GM12872 (cell line): ENCODE results near the gene SMARCAD1.
A peak's percentile ranks its signal among the peaks of the same experiment; 100 is the strongest.

Source experiments
- CTCF ChIP-seq: IDR thresholded peaks from 3 replicates; pipeline ENCODE4 v1.5.1; 2011; ENCODE audit warnings: low read depth, mild to moderate bottlenecking, low read length, moderate library complexity; ENCODE audit not compliant: insufficient read depth

SMARCAD1 gene

GRCh38 chr4:94298725-94299252, 91.1 kb downstream of the SMARCAD1 start:
- no peak for TF ChIP-seq CTCF

DNA sequence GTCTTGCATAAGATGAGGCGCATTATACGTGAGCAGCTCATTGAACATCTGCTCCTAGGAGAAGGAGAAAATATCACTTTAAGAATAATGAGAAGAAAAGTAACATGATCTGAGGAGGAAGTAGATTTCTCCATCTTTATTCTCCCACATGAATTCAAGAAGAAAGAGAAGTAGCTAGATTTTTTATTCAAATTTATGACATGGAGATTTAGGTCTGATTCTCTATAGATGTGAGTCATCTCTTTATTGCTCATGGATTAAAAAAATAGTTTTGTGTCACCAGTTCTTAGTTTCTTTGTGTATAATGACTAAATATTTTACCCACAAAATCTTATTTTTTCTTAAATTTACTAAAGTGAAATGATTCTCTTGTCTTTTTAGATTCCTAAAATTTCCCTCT, 94.5 kb downstream of the SMARCAD1 start:
- TF ChIP-seq CTCF: no peak

- TF ChIP-seq CTCF: peak; percentile 49; the same call in 1 of the 3 replicates
Measured at GRCh38 chr4:94304365-94304971, 96.8 kb downstream of the SMARCAD1 start.

DNA sequence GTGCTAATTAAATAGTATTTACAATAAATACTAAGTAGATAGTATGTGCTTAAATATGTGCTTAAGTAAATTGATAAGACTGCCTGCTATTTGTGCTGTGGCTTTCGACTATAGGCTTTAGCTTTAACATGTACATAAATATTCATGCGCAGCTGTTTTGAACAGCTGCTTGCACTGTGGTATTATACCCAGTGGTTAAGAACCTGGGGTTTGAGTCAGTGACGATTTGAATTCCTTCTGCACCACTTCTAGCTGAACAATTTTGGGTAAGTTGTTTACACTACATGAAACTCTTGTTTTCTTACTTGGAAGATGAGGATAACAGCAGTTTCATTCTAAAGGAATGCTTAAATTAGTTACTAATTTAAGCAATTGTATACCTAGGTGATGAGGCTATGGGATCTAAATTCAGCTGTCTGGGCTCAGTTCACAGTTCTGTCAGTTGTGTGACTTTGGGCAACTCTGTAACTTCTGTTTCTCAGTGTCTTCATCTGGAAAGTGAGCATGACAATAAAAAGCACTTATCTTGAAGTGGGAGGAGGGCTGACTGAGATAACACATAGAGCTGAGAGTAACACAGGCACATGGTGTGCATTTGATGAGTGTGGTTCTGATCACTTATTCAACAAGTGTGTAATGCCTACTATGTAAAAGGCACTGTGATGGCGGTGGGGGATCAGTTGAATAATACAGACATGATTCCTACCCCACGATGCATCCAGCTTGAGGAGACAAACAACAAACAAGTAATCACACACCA, 98.0 kb downstream of the SMARCAD1 start:
- no peak for TF ChIP-seq CTCF

DNA sequence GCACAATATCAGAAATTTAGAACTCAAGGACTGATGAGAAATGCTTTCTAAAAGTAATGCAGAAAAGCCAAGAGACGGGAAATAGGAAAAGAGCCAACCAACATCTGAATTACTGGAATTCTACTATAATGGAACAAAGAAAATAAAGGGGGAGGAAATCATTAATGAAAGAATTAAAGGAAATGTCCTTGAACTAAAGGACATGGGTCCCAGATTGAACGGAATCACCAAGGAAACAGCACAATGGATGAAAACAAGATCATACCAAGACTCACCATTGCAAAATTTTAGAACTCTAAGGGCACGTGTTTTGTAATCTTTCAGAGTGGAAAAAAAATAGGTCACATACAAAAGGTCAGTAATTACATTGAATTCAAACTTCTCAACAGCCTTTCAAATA, 99.0 kb downstream of the SMARCAD1 start:
- no peak for TF ChIP-seq CTCF

DNA sequence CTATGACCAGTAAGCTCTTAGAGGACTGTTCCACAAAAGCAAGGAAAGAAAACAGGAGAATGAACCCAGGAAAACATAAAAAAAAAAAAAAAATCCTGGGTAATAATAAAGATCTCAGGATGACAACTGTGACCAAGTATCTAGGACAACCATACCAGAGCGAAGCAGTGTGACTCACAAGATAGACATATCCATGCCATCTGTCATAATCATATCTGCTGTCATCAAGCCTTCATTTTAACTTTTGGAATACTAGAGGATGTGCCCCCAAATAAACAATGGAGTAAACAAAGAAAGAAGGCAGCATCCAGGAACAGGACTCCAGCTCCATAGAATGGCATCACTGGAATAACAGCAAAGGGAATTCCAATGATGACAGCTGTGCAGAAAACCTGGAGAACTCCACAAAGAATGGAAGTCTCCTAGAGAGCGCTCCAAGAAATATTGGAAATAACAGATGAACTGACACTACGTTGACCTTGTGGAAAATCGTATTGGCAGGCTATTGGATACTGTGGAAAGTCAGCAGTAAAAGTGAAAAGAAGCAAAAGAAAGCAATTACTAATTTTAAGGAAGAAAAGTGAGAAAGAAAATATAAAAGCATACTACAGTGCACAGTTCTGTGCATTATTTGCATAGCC, 99.7 kb downstream of the SMARCAD1 start:
- no peak for TF ChIP-seq CTCF

DNA sequence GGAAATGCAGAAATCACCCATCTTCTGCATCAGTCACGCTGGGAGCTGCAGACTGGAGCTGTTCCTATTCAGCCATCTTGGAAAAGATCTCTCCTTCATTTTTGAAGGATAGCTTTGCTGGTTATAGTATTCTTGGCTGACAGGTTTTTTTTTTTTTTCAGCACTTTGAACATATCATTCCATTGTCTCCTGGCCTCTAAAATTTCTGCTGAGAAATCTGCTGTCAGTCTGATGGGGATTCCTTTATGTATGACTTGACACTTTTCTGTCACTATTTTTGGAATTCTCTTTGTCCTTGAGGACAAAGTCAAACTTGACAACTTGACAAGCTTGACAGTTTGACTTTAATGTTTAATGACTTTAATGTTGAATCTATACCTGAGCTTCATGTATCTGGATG, 118.2 kb downstream of the SMARCAD1 start:
- TF ChIP-seq CTCF: no peak
